H9 (cell line): ENCODE measurements around the gene CDH4. TPM values are rescaled to one million over a fixed set of nuclear protein-coding genes. Genes with fewer than 3 reads are reported as not detected.

ENCODE experiments used
- DNase-seq: peaks from one replicate; pipeline ENCODE4 v3.0.0-alpha.2; 2017
- H2AFZ ChIP-seq: one replicate; pipeline ENCODE4 v1.6.1; 2013; ENCODE audit warnings: mild to moderate bottlenecking, low read length, control low read depth, moderate library complexity
- H2AK5ac ChIP-seq: 2 replicates; pipeline ENCODE4 v1.6.1; 2013; ENCODE audit warnings: low read length, control low read depth, mixed read lengths; ENCODE audit not compliant: insufficient read length
- H2BK120ac ChIP-seq: one replicate; pipeline ENCODE4 v1.6.1; 2013; ENCODE audit warnings: low read depth, mild to moderate bottlenecking, low read length, control low read depth, inconsistent platforms; ENCODE audit not compliant: poor library complexity, severe bottlenecking
- H2BK12ac ChIP-seq: 2 replicates; pipeline ENCODE4 v1.6.1; 2013; ENCODE audit warnings: low read length, control low read depth, mixed read lengths, low read depth; ENCODE audit not compliant: insufficient read length
- H2BK15ac ChIP-seq: 2 replicates; pipeline ENCODE4 v1.6.1; 2013; ENCODE audit warnings: low read depth, low read length, control low read depth
- H2BK20ac ChIP-seq: one replicate; pipeline ENCODE4 v1.6.1; 2013; ENCODE audit warnings: low read depth, mild to moderate bottlenecking, low read length, control low read depth, inconsistent platforms; ENCODE audit not compliant: poor library complexity, severe bottlenecking
- H2BK5ac ChIP-seq: 2 replicates; pipeline ENCODE4 v1.6.1; 2013; ENCODE audit warnings: low read length, control low read depth, mixed read lengths; ENCODE audit not compliant: insufficient read length
- H3K14ac ChIP-seq: 2 replicates; pipeline ENCODE4 v1.6.1; 2013; ENCODE audit warnings: low read length, control low read depth; ENCODE audit not compliant: insufficient read depth
- H3K18ac ChIP-seq: 2 replicates; pipeline ENCODE4 v1.6.1; 2013; ENCODE audit warnings: low read depth, mild to moderate bottlenecking, mixed read lengths, low read length, control low read depth; ENCODE audit not compliant: insufficient read length
- H3K23ac ChIP-seq: 2 replicates; pipeline ENCODE4 v1.6.1; 2013; ENCODE audit warnings: low read length, control low read depth, mixed read lengths, low read depth; ENCODE audit not compliant: insufficient read length
- H3K23me2 ChIP-seq: 2 replicates; pipeline ENCODE4 v1.6.1; 2013; ENCODE audit warnings: low read depth, mild to moderate bottlenecking, mixed read lengths, low read length, control low read depth; ENCODE audit not compliant: insufficient read length, poor library complexity, severe bottlenecking
- H3K27ac ChIP-seq: 2 replicates; pipeline ENCODE4 v1.5.1; 2013; ENCODE audit warnings: low read length, control low read depth, mixed read lengths, low read depth; ENCODE audit not compliant: insufficient read length
- H3K27me3 ChIP-seq: 2 replicates; pipeline ENCODE4 v1.6.1; 2013; ENCODE audit warnings: low read length, control low read depth, inconsistent platforms; ENCODE audit not compliant: insufficient read depth
- H3K4ac ChIP-seq: 2 replicates; pipeline ENCODE4 v1.6.1; 2013; ENCODE audit warnings: low read depth, mild to moderate bottlenecking, control low read depth, inconsistent platforms, low read length, moderate library complexity
- H3K4me1 ChIP-seq: 2 replicates; pipeline ENCODE4 v1.6.1; 2013; ENCODE audit warnings: low read length, control low read depth, inconsistent platforms; ENCODE audit not compliant: insufficient read depth
- H3K4me2 ChIP-seq: 2 replicates; pipeline ENCODE4 v1.6.1; 2013; ENCODE audit warnings: low read length, control low read depth, mixed read lengths; ENCODE audit not compliant: insufficient read length, insufficient read depth
- H3K56ac ChIP-seq: 2 replicates; pipeline ENCODE4 v1.6.1; 2013; ENCODE audit warnings: low read depth, mild to moderate bottlenecking, mixed read lengths, low read length, control low read depth; ENCODE audit not compliant: insufficient read length
- H3K79me1 ChIP-seq: 2 replicates; pipeline ENCODE4 v1.6.1; 2013; ENCODE audit warnings: low read depth, mild to moderate bottlenecking, moderate library complexity, low read length, control low read depth, inconsistent platforms; ENCODE audit not compliant: insufficient read depth, poor library complexity, severe bottlenecking
- H3K79me2 ChIP-seq: 2 replicates; pipeline ENCODE4 v1.6.1; 2013; ENCODE audit warnings: low read length, control low read depth, inconsistent platforms; ENCODE audit not compliant: insufficient read depth
- H3K9ac ChIP-seq: 2 replicates; pipeline ENCODE4 v1.6.1; 2013; ENCODE audit warnings: low read length, control low read depth, mixed read lengths; ENCODE audit not compliant: insufficient read length; ENCODE audit errors: extremely low read depth
- H3K9me3 ChIP-seq: one replicate; pipeline ENCODE4 v1.6.1; 2013; ENCODE audit warnings: low read depth, low read length, inconsistent platforms; ENCODE audit not compliant: control insufficient read depth
- H3T11ph ChIP-seq: one replicate; pipeline ENCODE4 v1.6.1; 2013; ENCODE audit warnings: mild to moderate bottlenecking, low read length, control low read depth, inconsistent platforms
- H4K20me1 ChIP-seq: one replicate; pipeline ENCODE4 v1.6.1; 2013; ENCODE audit not compliant: control insufficient read depth, insufficient read length, insufficient read depth
- H4K5ac ChIP-seq: 2 replicates; pipeline ENCODE4 v1.6.1; 2013; ENCODE audit warnings: low read depth, mild to moderate bottlenecking, mixed read lengths, low read length, control low read depth; ENCODE audit not compliant: insufficient read length
- H4K8ac ChIP-seq: replicated peaks from 2 replicates; pipeline ENCODE4 v1.6.1; 2013; ENCODE audit warnings: low read length, control low read depth, mixed read lengths, low read depth; ENCODE audit not compliant: insufficient read length
- H4K91ac ChIP-seq: 2 replicates; pipeline ENCODE4 v1.6.1; 2013; ENCODE audit warnings: low read depth, mild to moderate bottlenecking, moderate library complexity, mixed read lengths, low read length, control low read depth; ENCODE audit not compliant: insufficient read length
- H3K27ac Mint-ChIP-seq, 3 experiments: 2 replicates in 2 of 3; 3 replicates in 1 of 3; pipeline ENCODE4 v1.8.0; 2020 to 2021; ENCODE audit warnings: mixed read lengths in 3 of 3, mild to moderate bottlenecking in 1 of 3, moderate library complexity in 1 of 3
- H3K27me3 Mint-ChIP-seq: 2 replicates; pipeline ENCODE4 v1.8.0; 2021; ENCODE audit warnings: low read depth, mild to moderate bottlenecking, moderate library complexity, mixed read lengths
- H3K36me3 Mint-ChIP-seq, 3 experiments: 2 replicates in 2 of 3; 3 replicates in 1 of 3; pipeline ENCODE4 v1.8.0; 2020 to 2021; ENCODE audit warnings: low read depth in 3 of 3, mixed read lengths in 3 of 3; ENCODE audit not compliant: insufficient read depth in 1 of 3
- H3K4me1 Mint-ChIP-seq, 2 experiments: 2 replicates each; pipeline ENCODE4 v1.8.0; 2020; ENCODE audit warnings: mixed read lengths in 2 of 2
- H3K4me3 Mint-ChIP-seq, 2 experiments: 2 replicates in 1 of 2; 3 replicates in 1 of 2; pipeline ENCODE4 v1.8.0; 2020 to 2021; ENCODE audit warnings: mild to moderate bottlenecking in 2 of 2, mixed read lengths in 2 of 2, moderate library complexity in 1 of 2
- H3K9me3 Mint-ChIP-seq, 2 experiments: 2 replicates in 1 of 2; 3 replicates in 1 of 2; pipeline ENCODE4 v1.8.0; 2020; ENCODE audit warnings: mild to moderate bottlenecking in 2 of 2, mixed read lengths in 2 of 2, moderate library complexity in 1 of 2
- WGBS: extraction: QIAGEN DNeasy Blood & Tissue Kit; methylation state at CpG from one replicate; pipeline ENCODE4 v1.1.7; 2013; ENCODE audit warnings: missing lambda C conversion rate, low lambda C conversion rate, mixed read lengths; ENCODE audit not compliant: insufficient read length; ENCODE audit errors: extremely low coverage; 5-methylcytosine and 5-hydroxymethylcytosine counted together
- total RNA-seq: library from RNA; stranded (reverse); gene quantifications from 2 replicates; pipeline ENCODE4 v1.2.1, GENCODE V29; 2021
- TF ChIP-seq, protein P1 (sequence below): fragments of 200-600 bp; sonication (generic); conservative IDR thresholded peaks from 3 replicates; pipeline ENCODE4 v1.8.0; 2021; ENCODE audit warnings: antibody characterized with exemption, mild to moderate bottlenecking

Gene CDH4
- total RNA-seq, 1 experiment from 2014 or later: 3.0 TPM

GRCh38 chr20:61359254-61359653, 107.2 kb downstream of the CDH4 start:
- Histone ChIP-seq H3K23ac (no peak overlapping the region), H2BK20ac (no peak overlapping the region), H3K23me2 (no peaks in the 10 kb centered on the region), H3K18ac (no peak overlapping the region), H2BK5ac (no peak overlapping the region), H3K9ac (no peak overlapping the region), H3K27ac (no peak overlapping the region), H3K14ac (no peak overlapping the region; the same call in 1 of the 2 replicates), H2AK5ac (no peak overlapping the region), H3K79me2 (no peaks in the 10 kb centered on the region), H3K56ac (no peak overlapping the region), H2BK120ac (no peak overlapping the region), H3K4me1 (no peaks in the 10 kb centered on the region), H2AFZ (no peak overlapping the region), H3K4ac (no peak overlapping the region), H4K91ac (no peak overlapping the region), H2BK12ac (no peak overlapping the region), H4K8ac (no peak overlapping the region), H3K27me3 (peaks cover 25% of the 10 kb centered on the region; the same call in 1 of the 2 replicates), H2BK15ac (no peak overlapping the region), H4K20me1 (no peaks in the 10 kb centered on the region), H3K9me3 (no peaks in the 10 kb centered on the region), H3T11ph (no peak overlapping the region), H4K5ac (no peak overlapping the region), H3K4me2 (no peak overlapping the region), H3K79me1 (no peaks in the 10 kb centered on the region)
- Mint-ChIP-seq H3K27ac (no peak overlapping the region), H3K4me3 (no peak overlapping the region), H3K9me3 (peaks cover 0 to 6% of the 10 kb centered on the region in 2 experiments; a peak in 2 of 5 replicates), H3K4me1 (peaks cover 9 to 10% of the 10 kb centered on the region in 2 experiments), H3K27me3 (peaks cover 96% of the 10 kb centered on the region), H3K36me3 (peaks cover 0 to 3% (median 3%) of the 10 kb centered on the region in 3 experiments; a peak in 4 of 7 replicates)
- no peak for DNase-seq
- TF ChIP-seq, protein P1, sequence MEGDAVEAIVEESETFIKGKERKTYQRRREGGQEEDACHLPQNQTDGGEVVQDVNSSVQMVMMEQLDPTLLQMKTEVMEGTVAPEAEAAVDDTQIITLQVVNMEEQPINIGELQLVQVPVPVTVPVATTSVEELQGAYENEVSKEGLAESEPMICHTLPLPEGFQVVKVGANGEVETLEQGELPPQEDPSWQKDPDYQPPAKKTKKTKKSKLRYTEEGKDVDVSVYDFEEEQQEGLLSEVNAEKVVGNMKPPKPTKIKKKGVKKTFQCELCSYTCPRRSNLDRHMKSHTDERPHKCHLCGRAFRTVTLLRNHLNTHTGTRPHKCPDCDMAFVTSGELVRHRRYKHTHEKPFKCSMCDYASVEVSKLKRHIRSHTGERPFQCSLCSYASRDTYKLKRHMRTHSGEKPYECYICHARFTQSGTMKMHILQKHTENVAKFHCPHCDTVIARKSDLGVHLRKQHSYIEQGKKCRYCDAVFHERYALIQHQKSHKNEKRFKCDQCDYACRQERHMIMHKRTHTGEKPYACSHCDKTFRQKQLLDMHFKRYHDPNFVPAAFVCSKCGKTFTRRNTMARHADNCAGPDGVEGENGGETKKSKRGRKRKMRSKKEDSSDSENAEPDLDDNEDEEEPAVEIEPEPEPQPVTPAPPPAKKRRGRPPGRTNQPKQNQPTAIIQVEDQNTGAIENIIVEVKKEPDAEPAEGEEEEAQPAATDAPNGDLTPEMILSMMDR: no peak
- no CpG with 5 or more reads among the region's 17 CpGs for WGBS
